Natural killer cell treated with Interleukin-12 subunit alpha and Interleukin-12 subunit beta and Interleukin-15 and Interleukin-18, amount 100 ng/mL, for 72 hours (primary cell): ENCODE results near the gene LGALS7B. TPM values are rescaled to one million over a fixed set of nuclear protein-coding genes. Genes with fewer than 3 reads are reported as not detected.
A peak's percentile ranks its signal among the peaks of the same experiment; 100 is the strongest.
"Not testable (repeated sequence)": the region's sequence is repeated elsewhere in the genome, so short reads cannot be mapped to it uniquely, and the experiment has no call there.

ENCODE experiments used
- ATAC-seq, 2 donors: fragments of 150-1000 bp; cut with Tn5 transposase in 1 of 2; sonication (Bioruptor Pico), chemical (Tn5 transposase) in 1 of 2; 2 replicates each; pipeline ENCODE4 v1.10.0; 2021
- DNase-seq: peaks from one replicate; pipeline ENCODE4 v3.0.0; 2022; ENCODE audit warnings: low spot score
- H3K27ac Mint-ChIP-seq, 2 donors: 1 replicate in 1 of 2; 2 replicates in 1 of 2; pipeline ENCODE4 v1.8.0; 2022; ENCODE audit warnings: mixed read lengths in 2 of 2, mild to moderate bottlenecking in 1 of 2, moderate library complexity in 1 of 2
- H3K27me3 Mint-ChIP-seq, 2 donors: 1 replicate in 1 of 2; 2 replicates in 1 of 2; pipeline ENCODE4 v1.8.0; 2022; ENCODE audit warnings: mixed read lengths in 2 of 2
- H3K36me3 Mint-ChIP-seq: one replicate; pipeline ENCODE4 v1.8.0; 2022; ENCODE audit warnings: mixed read lengths
- H3K4me1 Mint-ChIP-seq, 2 donors: 1 replicate in 1 of 2; 2 replicates in 1 of 2; pipeline ENCODE4 v1.8.0; 2022; ENCODE audit warnings: low read depth in 2 of 2, mixed read lengths in 2 of 2, mild to moderate bottlenecking in 1 of 2
- H3K4me3 Mint-ChIP-seq: one replicate; pipeline ENCODE4 v1.8.0; 2022; ENCODE audit warnings: mixed read lengths
- H3K9me3 Mint-ChIP-seq: 2 replicates; pipeline ENCODE4 v1.8.0; 2022; ENCODE audit warnings: mixed read lengths
- total RNA-seq, 2 donors: library from RNA; stranded (reverse); gene quantifications; one replicate each; pipeline ENCODE4 v1.2.3, GENCODE V29; 2022

LGALS7B gene
- total RNA-seq, 2 donors from 2014 or later = not detected

- DNase-seq = no peak
- no peak for ATAC-seq
- Mint-ChIP-seq H3K9me3 (no peaks in the 10 kb centered on the region), H3K4me1 (no peaks in the 10 kb centered on the region), H3K4me3 (no peak within 1 kb of the TSS), H3K27ac (no peak within 1 kb of the TSS), H3K36me3 (no peaks in the 10 kb centered on the region), H3K27me3 (no peaks in the 10 kb centered on the region)
Observed at GRCh38 chr19:38812841-38813320, 23.9 kb downstream of the LGALS7B start, which contains the start of gene LGALS4. TSS of gene LGALS4 (minus strand) at chr19:38812945. CDS start at chr19:38812886, 59 bp downstream.

- H3K4me1 Mint-ChIP-seq = no peaks in the 10 kb centered on the region
- H3K4me3 Mint-ChIP-seq = no peak overlapping the region
- no peaks in the 10 kb centered on the region for H3K36me3 Mint-ChIP-seq
- H3K27me3 Mint-ChIP-seq = no peaks in the 10 kb centered on the region
- no peak for ATAC-seq
- DNase-seq = no peak
- H3K27ac Mint-ChIP-seq = no peak overlapping the region
- H3K9me3 Mint-ChIP-seq = no peaks in the 10 kb centered on the region
Observed at GRCh38 chr19:38813323-38813722, 24.3 kb downstream of the LGALS7B start.

GRCh38 chr19:38813932-38814331, 24.9 kb downstream of the LGALS7B start:
- not testable (repeated sequence) for H3K9me3 Mint-ChIP-seq, H3K4me3 Mint-ChIP-seq, H3K27me3 Mint-ChIP-seq, ATAC-seq, H3K27ac Mint-ChIP-seq, H3K4me1 Mint-ChIP-seq, DNase-seq, H3K36me3 Mint-ChIP-seq

- no peaks in the 10 kb centered on the region for H3K36me3 Mint-ChIP-seq
- peaks cover 0 to 3% of the 10 kb centered on the region in 2 donors for H3K4me1 Mint-ChIP-seq
- ATAC-seq (no peak), DNase-seq (no peak)
- H3K4me3 Mint-ChIP-seq = no peak overlapping the region
- no peak overlapping the region for H3K27ac Mint-ChIP-seq
- no peaks in the 10 kb centered on the region for H3K9me3 Mint-ChIP-seq
- no peaks in the 10 kb centered on the region for H3K27me3 Mint-ChIP-seq
Observed at GRCh38 chr19:38815059-38816001, 26.3 kb downstream of the LGALS7B start.

GRCh38 chr19:38816131-38816750, 27.2 kb downstream of the LGALS7B start:
- Mint-ChIP-seq H3K4me3 (no peak overlapping the region), H3K36me3 (no peaks in the 10 kb centered on the region), H3K27ac (no peak overlapping the region), H3K27me3 (no peaks in the 10 kb centered on the region), H3K4me1 (peaks cover 0 to 9% of the 10 kb centered on the region in 2 donors), H3K9me3 (no peaks in the 10 kb centered on the region)
- DNase-seq (no peak), ATAC-seq (no peak)

GRCh38 chr19:38817081-38817480, 28.1 kb downstream of the LGALS7B start:
- no peak overlapping the region for H3K4me3 Mint-ChIP-seq
- no peaks in the 10 kb centered on the region for H3K9me3 Mint-ChIP-seq
- no peak overlapping the region for H3K27ac Mint-ChIP-seq
- H3K4me1 Mint-ChIP-seq = peaks cover 0 to 9% of the 10 kb centered on the region in 2 donors
- ATAC-seq = no peak
- no peak for DNase-seq
- H3K27me3 Mint-ChIP-seq = no peaks in the 10 kb centered on the region
- no peaks in the 10 kb centered on the region for H3K36me3 Mint-ChIP-seq

- Mint-ChIP-seq H3K27ac (no peak overlapping the region), H3K4me3 (no peak overlapping the region), H3K36me3 (peaks cover 5% of the 10 kb centered on the region), H3K9me3 (no peaks in the 10 kb centered on the region), H3K27me3 (no peaks in the 10 kb centered on the region), H3K4me1 (peaks cover 0 to 15% of the 10 kb centered on the region in 2 donors)
- DNase-seq (no peak), ATAC-seq (no peak)
Observed at GRCh38 chr19:38819231-38819920, 30.4 kb downstream of the LGALS7B start.

GRCh38 chr19:38821230-38821825, 32.3 kb downstream of the LGALS7B start:
- not testable (repeated sequence) for H3K9me3 Mint-ChIP-seq, H3K27ac Mint-ChIP-seq, H3K36me3 Mint-ChIP-seq, ATAC-seq, H3K27me3 Mint-ChIP-seq, H3K4me3 Mint-ChIP-seq, DNase-seq
- peaks cover 0 to 15% of the 10 kb centered on the region in 2 donors for H3K4me1 Mint-ChIP-seq

- ATAC-seq, H3K4me3 Mint-ChIP-seq, H3K27me3 Mint-ChIP-seq, H3K27ac Mint-ChIP-seq, DNase-seq, H3K36me3 Mint-ChIP-seq, H3K9me3 Mint-ChIP-seq: not testable (repeated sequence)
- peaks cover under 1 to 17% of the 10 kb centered on the region in 2 donors for H3K4me1 Mint-ChIP-seq
Observed at GRCh38 chr19:38825936-38826335, 36.9 kb downstream of the LGALS7B start.

GRCh38 chr19:38826856-38827551, 38.0 kb downstream of the LGALS7B start:
- H3K9me3 Mint-ChIP-seq = no peaks in the 10 kb centered on the region
- peaks cover 5% of the 10 kb centered on the region for H3K36me3 Mint-ChIP-seq
- DNase-seq = no peak
- no peak for ATAC-seq
- H3K4me3 Mint-ChIP-seq = no peak overlapping the region
- no peaks in the 10 kb centered on the region for H3K27me3 Mint-ChIP-seq
- H3K4me1 Mint-ChIP-seq = peaks cover 9 to 23% of the 10 kb centered on the region in 2 donors
- H3K27ac Mint-ChIP-seq = peak overlapping the region in 1 of 2 donors; percentile 67

GRCh38 chr19:38829203-38829602, 40.2 kb downstream of the LGALS7B start:
- not testable (repeated sequence) for H3K4me3 Mint-ChIP-seq, DNase-seq, H3K27me3 Mint-ChIP-seq, H3K27ac Mint-ChIP-seq, ATAC-seq, H3K36me3 Mint-ChIP-seq, H3K9me3 Mint-ChIP-seq
- peaks cover 14 to 22% of the 10 kb centered on the region in 2 donors for H3K4me1 Mint-ChIP-seq

- peaks cover 14 to 22% of the 10 kb centered on the region in 2 donors for H3K4me1 Mint-ChIP-seq
- no peaks in the 10 kb centered on the region for H3K36me3 Mint-ChIP-seq
- H3K9me3 Mint-ChIP-seq = no peaks in the 10 kb centered on the region
- no peak for DNase-seq
- no peak for ATAC-seq
- H3K27ac Mint-ChIP-seq = peak overlapping the region; percentile 82 to 99
- H3K27me3 Mint-ChIP-seq = no peaks in the 10 kb centered on the region
- peak overlapping the region; percentile 85 for H3K4me3 Mint-ChIP-seq
Observed at GRCh38 chr19:38830039-38830733, 41.2 kb downstream of the LGALS7B start.
